GM12864 (cell line): ENCODE measurements around the gene CACNA2D2.

ENCODE experiments used
- DNase-seq: peaks from one replicate; pipeline ENCODE4 v3.0.0-alpha.2; 2011; ENCODE audit warnings: low read depth
- H3K4me3 ChIP-seq: 2 replicates; pipeline ENCODE4 v1.5.1; 2011; ENCODE audit warnings: mild to moderate bottlenecking, low read depth, low read length, control low read depth
- TF ChIP-seq, protein P1 (sequence below): IDR thresholded peaks from 2 replicates; pipeline ENCODE4 v1.5.1; 2011; ENCODE audit warnings: low read depth, mild to moderate bottlenecking, moderate library complexity, low read length, control low read depth, inconsistent platforms; ENCODE audit errors: missing control alignments

Gene CACNA2D2

GRCh38 chr3:50324351-50325112 lies 178.9 kb downstream of the CACNA2D2 start:
- TF ChIP-seq, protein P1, sequence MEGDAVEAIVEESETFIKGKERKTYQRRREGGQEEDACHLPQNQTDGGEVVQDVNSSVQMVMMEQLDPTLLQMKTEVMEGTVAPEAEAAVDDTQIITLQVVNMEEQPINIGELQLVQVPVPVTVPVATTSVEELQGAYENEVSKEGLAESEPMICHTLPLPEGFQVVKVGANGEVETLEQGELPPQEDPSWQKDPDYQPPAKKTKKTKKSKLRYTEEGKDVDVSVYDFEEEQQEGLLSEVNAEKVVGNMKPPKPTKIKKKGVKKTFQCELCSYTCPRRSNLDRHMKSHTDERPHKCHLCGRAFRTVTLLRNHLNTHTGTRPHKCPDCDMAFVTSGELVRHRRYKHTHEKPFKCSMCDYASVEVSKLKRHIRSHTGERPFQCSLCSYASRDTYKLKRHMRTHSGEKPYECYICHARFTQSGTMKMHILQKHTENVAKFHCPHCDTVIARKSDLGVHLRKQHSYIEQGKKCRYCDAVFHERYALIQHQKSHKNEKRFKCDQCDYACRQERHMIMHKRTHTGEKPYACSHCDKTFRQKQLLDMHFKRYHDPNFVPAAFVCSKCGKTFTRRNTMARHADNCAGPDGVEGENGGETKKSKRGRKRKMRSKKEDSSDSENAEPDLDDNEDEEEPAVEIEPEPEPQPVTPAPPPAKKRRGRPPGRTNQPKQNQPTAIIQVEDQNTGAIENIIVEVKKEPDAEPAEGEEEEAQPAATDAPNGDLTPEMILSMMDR, result peak; percentile 81
- no peak overlapping the region for H3K4me3 ChIP-seq
- DNase-seq, result no peak

- TF ChIP-seq, protein P1, result no peak
- H3K4me3 ChIP-seq, result no peak overlapping the region
- DNase-seq, result no peak
Measured at GRCh38 chr3:50323614-50324199, 179.7 kb downstream of the CACNA2D2 start.

DNA sequence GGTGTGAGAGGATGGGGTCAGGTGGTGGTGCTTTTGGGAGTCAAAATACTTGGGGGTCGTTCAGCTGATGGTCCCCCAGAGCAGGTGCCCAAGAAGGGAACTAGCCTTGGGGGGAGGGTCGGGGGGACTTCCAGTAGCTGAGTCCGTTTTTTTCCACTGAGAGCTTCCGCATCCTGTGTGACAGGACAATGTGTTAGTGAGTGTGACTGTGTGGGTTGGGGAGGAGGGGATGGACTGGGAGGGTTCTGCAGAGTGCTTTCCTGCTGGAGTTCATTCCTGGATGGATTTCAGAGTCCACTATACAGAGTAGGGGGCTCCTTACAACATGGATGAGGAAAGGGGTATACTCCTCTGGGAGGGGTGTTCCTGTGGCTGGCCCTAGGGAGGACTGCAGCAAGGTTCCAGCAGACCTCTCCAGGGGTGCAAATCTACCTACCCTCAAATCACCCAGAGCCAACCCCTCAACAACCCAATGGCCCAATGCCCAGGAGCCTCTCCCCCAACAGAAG lies 180.3 kb downstream of the CACNA2D2 start:
- TF ChIP-seq, protein P1, result no peak
- H3K4me3 ChIP-seq, result no peak overlapping the region
- no peak for DNase-seq

- TF ChIP-seq, protein P1, result no peak
- H3K4me3 ChIP-seq, result peak within 1 kb of the TSS; percentile 61
- DNase-seq, result no peak
Measured at GRCh38 chr3:50322386-50323091, 180.9 kb downstream of the CACNA2D2 start, which contains the start of gene HYAL2. TSS of gene HYAL2 (minus strand) at chr3:50322745. CDS start at chr3:50320489, 2,256 bp downstream.

- peak overlapping the region; percentile 61 for H3K4me3 ChIP-seq
- TF ChIP-seq, protein P1, result no peak
- DNase-seq, result no peak
Measured at GRCh38 chr3:50322115-50322385, 181.4 kb downstream of the CACNA2D2 start.

- TF ChIP-seq, protein P1, result peak; percentile 60
- H3K4me3 ChIP-seq, result peak overlapping the region; percentile 61
- no peak for DNase-seq
Measured at GRCh38 chr3:50321336-50322114, 181.9 kb downstream of the CACNA2D2 start.
